Activated naive CD8-positive, alpha-beta T cell treated with anti-CD3 and anti-CD28 coated beads, Interleukin-2, amount 50 U/mL, for 24 hours (primary cell): ENCODE results near the gene COL15A1.

Experiments
- ATAC-seq: fragments of 150-1000 bp; cut with Tn5 transposase; one replicate; pipeline ENCODE4 v1.10.0; 2021
- DNase-seq: peaks from one replicate; pipeline ENCODE4 v3.0.0; 2021
- H3K27ac Mint-ChIP-seq: one replicate; pipeline ENCODE4 v1.8.0; 2021; ENCODE audit warnings: mild to moderate bottlenecking, mixed read lengths
- H3K27me3 Mint-ChIP-seq: one replicate; pipeline ENCODE4 v1.8.0; 2021; ENCODE audit warnings: mixed read lengths
- H3K36me3 Mint-ChIP-seq: one replicate; pipeline ENCODE4 v1.8.0; 2021; ENCODE audit warnings: low read depth, mixed read lengths
- H3K4me1 Mint-ChIP-seq: one replicate; pipeline ENCODE4 v1.8.0; 2021; ENCODE audit warnings: mixed read lengths
- H3K4me3 Mint-ChIP-seq: one replicate; pipeline ENCODE4 v1.8.0; 2021; ENCODE audit warnings: mild to moderate bottlenecking, moderate library complexity, mixed read lengths
- H3K9me3 Mint-ChIP-seq: one replicate; pipeline ENCODE4 v1.8.0; 2021; ENCODE audit warnings: mixed read lengths

The COL15A1 gene

GRCh38 chr9:98967257-98967656, 23.6 kb downstream of the COL15A1 start:
- no peaks in the 10 kb centered on the region for H3K4me1 Mint-ChIP-seq
- H3K27ac Mint-ChIP-seq = no peak overlapping the region
- H3K27me3 Mint-ChIP-seq = no peaks in the 10 kb centered on the region
- ATAC-seq (no peak), DNase-seq (no peak)
- H3K36me3 Mint-ChIP-seq = no peaks in the 10 kb centered on the region
- H3K9me3 Mint-ChIP-seq = no peaks in the 10 kb centered on the region
- no peak overlapping the region for H3K4me3 Mint-ChIP-seq

- no peaks in the 10 kb centered on the region for H3K4me1 Mint-ChIP-seq
- no peak overlapping the region for H3K4me3 Mint-ChIP-seq
- H3K27me3 Mint-ChIP-seq = no peaks in the 10 kb centered on the region
- H3K9me3 Mint-ChIP-seq = no peaks in the 10 kb centered on the region
- no peak for ATAC-seq
- no peak for DNase-seq
- H3K36me3 Mint-ChIP-seq = no peaks in the 10 kb centered on the region
- no peak overlapping the region for H3K27ac Mint-ChIP-seq
Measured at GRCh38 chr9:98967680-98968079, 24.0 kb downstream of the COL15A1 start.

GRCh38 chr9:98968601-98969337, 25.1 kb downstream of the COL15A1 start:
- H3K27me3 Mint-ChIP-seq = no peaks in the 10 kb centered on the region
- ATAC-seq (no peak), DNase-seq (no peak)
- no peaks in the 10 kb centered on the region for H3K9me3 Mint-ChIP-seq
- H3K4me1 Mint-ChIP-seq = no peaks in the 10 kb centered on the region
- no peak overlapping the region for H3K4me3 Mint-ChIP-seq
- H3K36me3 Mint-ChIP-seq = no peaks in the 10 kb centered on the region
- no peak overlapping the region for H3K27ac Mint-ChIP-seq

- peaks cover 3% of the 10 kb centered on the region for H3K27me3 Mint-ChIP-seq
Measured at GRCh38 chr9:98970532-98971041, 26.9 kb downstream of the COL15A1 start.

GRCh38 chr9:98971168-98971914, 27.6 kb downstream of the COL15A1 start:
- H3K4me3 Mint-ChIP-seq = no peak overlapping the region
- peaks cover 6% of the 10 kb centered on the region for H3K4me1 Mint-ChIP-seq
- H3K27ac Mint-ChIP-seq = no peak overlapping the region
- H3K27me3 Mint-ChIP-seq = peaks cover 5% of the 10 kb centered on the region
- no peaks in the 10 kb centered on the region for H3K9me3 Mint-ChIP-seq
- no peak for ATAC-seq
- no peaks in the 10 kb centered on the region for H3K36me3 Mint-ChIP-seq
- DNase-seq = no peak

More at GRCh38 chr9:98970532-98971041, 26.9 kb downstream of the COL15A1 start:
- Mint-ChIP-seq H3K4me1 (peaks cover 6% of the 10 kb centered on the region), H3K27ac (no peak overlapping the region), H3K9me3 (no peaks in the 10 kb centered on the region), H3K36me3 (no peaks in the 10 kb centered on the region), H3K4me3 (no peak overlapping the region)
- ATAC-seq = no peak
- DNase-seq = no peak

GRCh38 chr9:98971915-98972223, 28.2 kb downstream of the COL15A1 start:
- peaks cover 5% of the 10 kb centered on the region for H3K27me3 Mint-ChIP-seq
- no peak overlapping the region for H3K4me3 Mint-ChIP-seq
- H3K9me3 Mint-ChIP-seq = no peaks in the 10 kb centered on the region
- H3K36me3 Mint-ChIP-seq = no peaks in the 10 kb centered on the region
- no peak for ATAC-seq
- peaks cover 6% of the 10 kb centered on the region for H3K4me1 Mint-ChIP-seq
- DNase-seq = no peak
- H3K27ac Mint-ChIP-seq = no peak overlapping the region

- H3K9me3 Mint-ChIP-seq = no peaks in the 10 kb centered on the region
- DNase-seq = no peak
- peaks cover 6% of the 10 kb centered on the region for H3K4me1 Mint-ChIP-seq
- no peak overlapping the region for H3K27ac Mint-ChIP-seq
- no peaks in the 10 kb centered on the region for H3K36me3 Mint-ChIP-seq
- no peak for ATAC-seq
- H3K27me3 Mint-ChIP-seq = peaks cover 5% of the 10 kb centered on the region
- no peak overlapping the region for H3K4me3 Mint-ChIP-seq
Measured at GRCh38 chr9:98972716-98973115, 29.0 kb downstream of the COL15A1 start.

GRCh38 chr9:98973171-98973570, 29.5 kb downstream of the COL15A1 start:
- H3K9me3 Mint-ChIP-seq = no peaks in the 10 kb centered on the region
- no peak overlapping the region for H3K4me3 Mint-ChIP-seq
- H3K4me1 Mint-ChIP-seq = peaks cover 6% of the 10 kb centered on the region
- ATAC-seq (no peak), DNase-seq (no peak)
- peaks cover 5% of the 10 kb centered on the region for H3K27me3 Mint-ChIP-seq
- H3K27ac Mint-ChIP-seq = no peak overlapping the region
- H3K36me3 Mint-ChIP-seq = no peaks in the 10 kb centered on the region

- H3K27me3 Mint-ChIP-seq = peaks cover 5% of the 10 kb centered on the region
- DNase-seq (no peak), ATAC-seq (no peak)
- no peaks in the 10 kb centered on the region for H3K9me3 Mint-ChIP-seq
- no peak overlapping the region for H3K4me3 Mint-ChIP-seq
- no peaks in the 10 kb centered on the region for H3K36me3 Mint-ChIP-seq
- peaks cover 8% of the 10 kb centered on the region for H3K4me1 Mint-ChIP-seq
- H3K27ac Mint-ChIP-seq = no peak overlapping the region
Measured at GRCh38 chr9:98973576-98973975, 29.9 kb downstream of the COL15A1 start.

- ATAC-seq (no peak), DNase-seq (no peak)
- Mint-ChIP-seq H3K4me3 (no peak overlapping the region), H3K9me3 (no peaks in the 10 kb centered on the region), H3K36me3 (no peaks in the 10 kb centered on the region), H3K4me1 (peaks cover 8% of the 10 kb centered on the region), H3K27ac (no peak overlapping the region), H3K27me3 (peaks cover 5% of the 10 kb centered on the region)
Measured at GRCh38 chr9:98974106-98974505, 30.4 kb downstream of the COL15A1 start.

GRCh38 chr9:98974554-98974953, 30.8 kb downstream of the COL15A1 start:
- H3K4me3 Mint-ChIP-seq = no peak overlapping the region
- ATAC-seq = no peak

GRCh38 chr9:98974994-98975712, 31.4 kb downstream of the COL15A1 start:
- Mint-ChIP-seq H3K27me3 (peaks cover 7% of the 10 kb centered on the region), H3K4me3 (no peak overlapping the region), H3K9me3 (no peaks in the 10 kb centered on the region), H3K27ac (no peak overlapping the region), H3K36me3 (no peaks in the 10 kb centered on the region), H3K4me1 (peaks cover 8% of the 10 kb centered on the region)
- DNase-seq = peak; percentile 87
- ATAC-seq = peak; percentile 81

More at GRCh38 chr9:98974554-98974953, 30.8 kb downstream of the COL15A1 start:
- Mint-ChIP-seq H3K27me3 (peaks cover 5% of the 10 kb centered on the region), H3K9me3 (no peaks in the 10 kb centered on the region), H3K4me1 (peaks cover 8% of the 10 kb centered on the region), H3K36me3 (no peaks in the 10 kb centered on the region), H3K27ac (no peak overlapping the region)
- DNase-seq = no peak

GRCh38 chr9:98975838-98976237, 32.1 kb downstream of the COL15A1 start:
- Mint-ChIP-seq H3K9me3 (no peaks in the 10 kb centered on the region), H3K4me3 (no peak overlapping the region), H3K27me3 (peaks cover 9% of the 10 kb centered on the region), H3K27ac (no peak overlapping the region), H3K36me3 (no peaks in the 10 kb centered on the region), H3K4me1 (peaks cover 8% of the 10 kb centered on the region)
- DNase-seq (no peak), ATAC-seq (no peak)

GRCh38 chr9:98977246-98977714, 33.6 kb downstream of the COL15A1 start:
- Mint-ChIP-seq H3K9me3 (no peaks in the 10 kb centered on the region), H3K4me1 (peaks cover 8% of the 10 kb centered on the region), H3K27me3 (peaks cover 9% of the 10 kb centered on the region), H3K27ac (no peak overlapping the region), H3K4me3 (no peak overlapping the region), H3K36me3 (no peaks in the 10 kb centered on the region)
- DNase-seq (no peak), ATAC-seq (no peak)
